ENCODE measurements around the gene NDUFB10. TPM values are rescaled to one million over a fixed set of nuclear protein-coding genes. Genes with fewer than 3 reads are reported as not detected.

The NDUFB10 gene
- total and polyA plus RNA-seq, 10 of the 15 experiments (the other 5 are each of a cell fraction or from before 2014, with no cell fraction given), result 52.2 to 319 (median 130) TPM

DNA sequence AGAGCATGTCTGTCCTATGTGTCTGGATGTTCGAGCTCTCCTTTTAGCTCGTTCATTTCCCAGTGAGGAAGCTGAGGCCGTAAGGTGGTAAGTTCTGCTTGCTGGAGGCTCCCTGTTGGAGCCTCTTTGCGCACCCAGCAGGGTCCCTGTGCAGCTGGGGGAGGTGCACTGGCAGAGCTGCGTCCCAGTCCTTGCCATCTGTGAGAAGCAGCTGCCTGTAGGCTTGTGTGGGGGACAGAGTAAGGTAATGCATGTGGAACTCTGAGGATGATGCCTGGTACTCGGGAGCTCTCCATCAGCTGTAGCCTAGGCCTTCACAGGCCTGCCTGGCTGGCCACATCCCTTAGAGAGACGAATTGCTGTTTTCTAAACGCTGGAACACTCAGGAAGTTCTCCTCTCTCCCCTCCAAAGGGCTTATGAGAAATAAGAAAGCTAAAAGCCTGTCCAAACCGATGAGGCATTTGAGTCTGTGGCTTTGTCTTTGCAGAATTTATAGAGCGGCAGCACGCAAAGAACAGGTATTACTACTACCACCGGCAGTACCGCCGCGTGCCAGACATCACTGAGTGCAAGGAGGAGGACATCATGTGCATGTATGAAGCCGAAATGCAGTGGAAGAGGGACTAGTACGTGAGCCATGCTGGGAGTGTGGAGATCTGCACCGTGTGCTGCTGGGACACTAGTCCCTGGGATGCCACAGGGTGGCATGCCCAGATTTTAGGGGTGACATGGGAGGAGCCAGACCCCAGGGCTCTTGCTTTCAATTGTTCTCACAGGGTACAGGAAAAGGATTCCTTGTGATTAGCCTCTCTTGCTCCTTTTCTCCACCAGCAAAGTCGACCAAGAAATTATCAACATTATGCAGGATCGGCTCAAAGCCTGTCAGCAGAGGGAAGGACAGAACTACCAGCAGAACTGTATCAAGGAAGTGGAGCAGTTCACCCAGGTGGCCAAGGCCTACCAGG lies 1.6 kb downstream of the NDUFB10 start (continued):
- TF ChIP-seq, protein P1, sequence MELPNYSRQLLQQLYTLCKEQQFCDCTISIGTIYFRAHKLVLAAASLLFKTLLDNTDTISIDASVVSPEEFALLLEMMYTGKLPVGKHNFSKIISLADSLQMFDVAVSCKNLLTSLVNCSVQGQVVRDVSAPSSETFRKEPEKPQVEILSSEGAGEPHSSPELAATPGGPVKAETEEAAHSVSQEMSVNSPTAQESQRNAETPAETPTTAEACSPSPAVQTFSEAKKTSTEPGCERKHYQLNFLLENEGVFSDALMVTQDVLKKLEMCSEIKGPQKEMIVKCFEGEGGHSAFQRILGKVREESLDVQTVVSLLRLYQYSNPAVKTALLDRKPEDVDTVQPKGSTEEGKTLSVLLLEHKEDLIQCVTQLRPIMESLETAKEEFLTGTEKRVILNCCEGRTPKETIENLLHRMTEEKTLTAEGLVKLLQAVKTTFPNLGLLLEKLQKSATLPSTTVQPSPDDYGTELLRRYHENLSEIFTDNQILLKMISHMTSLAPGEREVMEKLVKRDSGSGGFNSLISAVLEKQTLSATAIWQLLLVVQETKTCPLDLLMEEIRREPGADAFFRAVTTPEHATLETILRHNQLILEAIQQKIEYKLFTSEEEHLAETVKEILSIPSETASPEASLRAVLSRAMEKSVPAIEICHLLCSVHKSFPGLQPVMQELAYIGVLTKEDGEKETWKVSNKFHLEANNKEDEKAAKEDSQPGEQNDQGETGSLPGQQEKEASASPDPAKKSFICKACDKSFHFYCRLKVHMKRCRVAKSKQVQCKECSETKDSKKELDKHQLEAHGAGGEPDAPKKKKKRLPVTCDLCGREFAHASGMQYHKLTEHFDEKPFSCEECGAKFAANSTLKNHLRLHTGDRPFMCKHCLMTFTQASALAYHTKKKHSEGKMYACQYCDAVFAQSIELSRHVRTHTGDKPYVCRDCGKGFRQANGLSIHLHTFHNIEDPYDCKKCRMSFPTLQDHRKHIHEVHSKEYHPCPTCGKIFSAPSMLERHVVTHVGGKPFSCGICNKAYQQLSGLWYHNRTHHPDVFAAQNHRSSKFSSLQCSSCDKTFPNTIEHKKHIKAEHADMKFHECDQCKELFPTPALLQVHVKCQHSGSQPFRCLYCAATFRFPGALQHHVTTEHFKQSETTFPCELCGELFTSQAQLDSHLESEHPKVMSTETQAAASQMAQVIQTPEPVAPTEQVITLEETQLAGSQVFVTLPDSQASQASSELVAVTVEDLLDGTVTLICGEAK (IDR thresholded peaks at IDR 0.05; ENCODE audit: borderline replicate concordance), result no peak
- TF ChIP-seq, protein P2, sequence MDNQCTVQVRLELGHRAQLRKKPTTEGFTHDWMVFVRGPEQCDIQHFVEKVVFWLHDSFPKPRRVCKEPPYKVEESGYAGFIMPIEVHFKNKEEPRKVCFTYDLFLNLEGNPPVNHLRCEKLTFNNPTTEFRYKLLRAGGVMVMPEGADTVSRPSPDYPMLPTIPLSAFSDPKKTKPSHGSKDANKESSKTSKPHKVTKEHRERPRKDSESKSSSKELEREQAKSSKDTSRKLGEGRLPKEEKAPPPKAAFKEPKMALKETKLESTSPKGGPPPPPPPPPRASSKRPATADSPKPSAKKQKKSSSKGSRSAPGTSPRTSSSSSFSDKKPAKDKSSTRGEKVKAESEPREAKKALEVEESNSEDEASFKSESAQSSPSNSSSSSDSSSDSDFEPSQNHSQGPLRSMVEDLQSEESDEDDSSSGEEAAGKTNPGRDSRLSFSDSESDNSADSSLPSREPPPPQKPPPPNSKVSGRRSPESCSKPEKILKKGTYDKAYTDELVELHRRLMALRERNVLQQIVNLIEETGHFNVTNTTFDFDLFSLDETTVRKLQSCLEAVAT (IDR thresholded peaks at IDR 0.05), result no peak
- TF ChIP-seq CEBPB (IDR thresholded peaks at IDR 0.05; ENCODE audit: borderline replicate concordance in 1 of 2, low read depth in 2 of 2, low read length in 2 of 2) (no peak), EP300 (IDR thresholded peaks at IDR 0.05; ENCODE audit: borderline replicate concordance in 1 of 2, control insufficient read depth in 1 of 2, low read depth in 2 of 2, low read length in 2 of 2) (no peak), IKZF2 (IDR thresholded peaks at IDR 0.05) (no peak), CREB1 (IDR thresholded peaks at IDR 0.05; ENCODE audit: low read depth) (0 out of 2 replicates have a peak, but pooled peaks have one; percentile 36), SREBF1 (IDR thresholded peaks at IDR 0.05; ENCODE audit: low read length) (no peak), SIN3A (IDR thresholded peaks at IDR 0.05; ENCODE audit: low read depth, low read length) (no peak), BCL11A (IDR thresholded peaks at IDR 0.05; ENCODE audit: low read depth, low read length) (peak; percentile 7; the same call in 1 of the 2 replicates), EZH2 (IDR thresholded peaks at IDR 0.05; ENCODE audit: borderline replicate concordance, control insufficient read depth, low read depth, low read length) (no peak), TCF12 (IDR thresholded peaks at IDR 0.05; ENCODE audit: low read depth, low read length) (no peak), BHLHE40 (IDR thresholded peaks at IDR 0.05; ENCODE audit: borderline replicate concordance in 1 of 2, low read depth in 2 of 2, low read length in 1 of 2) (no peak; a peak in 1 of 4 replicates), EED (IDR thresholded peaks at IDR 0.05; ENCODE audit: low read depth) (no peak), JUNB (IDR thresholded peaks at IDR 0.05) (no peak), ZZZ3 (IDR thresholded peaks at IDR 0.05; ENCODE audit: control insufficient read depth, insufficient read length, low read depth) (no peak)
- TF ChIP-seq, protein P3, sequence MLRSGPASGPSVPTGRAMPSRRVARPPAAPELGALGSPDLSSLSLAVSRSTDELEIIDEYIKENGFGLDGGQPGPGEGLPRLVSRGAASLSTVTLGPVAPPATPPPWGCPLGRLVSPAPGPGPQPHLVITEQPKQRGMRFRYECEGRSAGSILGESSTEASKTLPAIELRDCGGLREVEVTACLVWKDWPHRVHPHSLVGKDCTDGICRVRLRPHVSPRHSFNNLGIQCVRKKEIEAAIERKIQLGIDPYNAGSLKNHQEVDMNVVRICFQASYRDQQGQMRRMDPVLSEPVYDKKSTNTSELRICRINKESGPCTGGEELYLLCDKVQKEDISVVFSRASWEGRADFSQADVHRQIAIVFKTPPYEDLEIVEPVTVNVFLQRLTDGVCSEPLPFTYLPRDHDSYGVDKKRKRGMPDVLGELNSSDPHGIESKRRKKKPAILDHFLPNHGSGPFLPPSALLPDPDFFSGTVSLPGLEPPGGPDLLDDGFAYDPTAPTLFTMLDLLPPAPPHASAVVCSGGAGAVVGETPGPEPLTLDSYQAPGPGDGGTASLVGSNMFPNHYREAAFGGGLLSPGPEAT (IDR thresholded peaks at IDR 0.05; ENCODE audit: low read depth), result no peak
- TF ChIP-seq, protein P4, sequence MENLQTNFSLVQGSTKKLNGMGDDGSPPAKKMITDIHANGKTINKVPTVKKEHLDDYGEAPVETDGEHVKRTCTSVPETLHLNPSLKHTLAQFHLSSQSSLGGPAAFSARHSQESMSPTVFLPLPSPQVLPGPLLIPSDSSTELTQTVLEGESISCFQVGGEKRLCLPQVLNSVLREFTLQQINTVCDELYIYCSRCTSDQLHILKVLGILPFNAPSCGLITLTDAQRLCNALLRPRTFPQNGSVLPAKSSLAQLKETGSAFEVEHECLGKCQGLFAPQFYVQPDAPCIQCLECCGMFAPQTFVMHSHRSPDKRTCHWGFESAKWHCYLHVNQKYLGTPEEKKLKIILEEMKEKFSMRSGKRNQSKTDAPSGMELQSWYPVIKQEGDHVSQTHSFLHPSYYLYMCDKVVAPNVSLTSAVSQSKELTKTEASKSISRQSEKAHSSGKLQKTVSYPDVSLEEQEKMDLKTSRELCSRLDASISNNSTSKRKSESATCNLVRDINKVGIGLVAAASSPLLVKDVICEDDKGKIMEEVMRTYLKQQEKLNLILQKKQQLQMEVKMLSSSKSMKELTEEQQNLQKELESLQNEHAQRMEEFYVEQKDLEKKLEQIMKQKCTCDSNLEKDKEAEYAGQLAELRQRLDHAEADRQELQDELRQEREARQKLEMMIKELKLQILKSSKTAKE (IDR thresholded peaks at IDR 0.05; ENCODE audit: low read depth, poor library complexity, severe bottlenecking), result no peak

All from GM12878 (cell line).